Mesothelial cell of epicardium (in vitro differentiated cells): ENCODE data around the gene FAM177B. TPM values are rescaled to one million over a fixed set of nuclear protein-coding genes. Genes with fewer than 3 reads are reported as not detected.
A peak's percentile ranks its signal among the peaks of the same experiment; 100 is the strongest.

Source experiments
- DNase-seq, 2 experiments: peaks; one replicate each; pipeline ENCODE4 v3.0.0; 2021; ENCODE audit warnings: low spot score in 2 of 2; ENCODE audit not compliant: unreplicated experiment in 2 of 2
- H3K27ac Mint-ChIP-seq: 2 replicates; pipeline ENCODE4 v1.8.0; 2021; ENCODE audit warnings: mixed read lengths
- H3K27me3 Mint-ChIP-seq: 2 replicates; pipeline ENCODE4 v1.8.0; 2021; ENCODE audit warnings: low read depth, mixed read lengths
- H3K36me3 Mint-ChIP-seq: 2 replicates; pipeline ENCODE4 v1.8.0; 2021; ENCODE audit warnings: mixed read lengths
- H3K4me1 Mint-ChIP-seq: 2 replicates; pipeline ENCODE4 v1.8.0; 2021; ENCODE audit warnings: mixed read lengths
- H3K4me3 Mint-ChIP-seq: 2 replicates; pipeline ENCODE4 v1.8.0; 2021; ENCODE audit warnings: mild to moderate bottlenecking, moderate library complexity, mixed read lengths
- H3K9me3 Mint-ChIP-seq: 2 replicates; pipeline ENCODE4 v1.8.0; 2021; ENCODE audit warnings: mixed read lengths
- total RNA-seq: library from RNA; stranded (reverse); gene quantifications from 3 replicates; pipeline ENCODE4 v1.2.1, GENCODE V29; 2021
- TF ChIP-seq, protein P1 (sequence below): fragments of 200-600 bp; sonication (generic); IDR thresholded peaks from one replicate; pipeline ENCODE4 v1.5.0; 2021; ENCODE audit warnings: antibody characterized with exemption; ENCODE audit not compliant: unreplicated experiment

The FAM177B gene
- total RNA-seq, 1 donor from 2014 or later: not detected

DNA sequence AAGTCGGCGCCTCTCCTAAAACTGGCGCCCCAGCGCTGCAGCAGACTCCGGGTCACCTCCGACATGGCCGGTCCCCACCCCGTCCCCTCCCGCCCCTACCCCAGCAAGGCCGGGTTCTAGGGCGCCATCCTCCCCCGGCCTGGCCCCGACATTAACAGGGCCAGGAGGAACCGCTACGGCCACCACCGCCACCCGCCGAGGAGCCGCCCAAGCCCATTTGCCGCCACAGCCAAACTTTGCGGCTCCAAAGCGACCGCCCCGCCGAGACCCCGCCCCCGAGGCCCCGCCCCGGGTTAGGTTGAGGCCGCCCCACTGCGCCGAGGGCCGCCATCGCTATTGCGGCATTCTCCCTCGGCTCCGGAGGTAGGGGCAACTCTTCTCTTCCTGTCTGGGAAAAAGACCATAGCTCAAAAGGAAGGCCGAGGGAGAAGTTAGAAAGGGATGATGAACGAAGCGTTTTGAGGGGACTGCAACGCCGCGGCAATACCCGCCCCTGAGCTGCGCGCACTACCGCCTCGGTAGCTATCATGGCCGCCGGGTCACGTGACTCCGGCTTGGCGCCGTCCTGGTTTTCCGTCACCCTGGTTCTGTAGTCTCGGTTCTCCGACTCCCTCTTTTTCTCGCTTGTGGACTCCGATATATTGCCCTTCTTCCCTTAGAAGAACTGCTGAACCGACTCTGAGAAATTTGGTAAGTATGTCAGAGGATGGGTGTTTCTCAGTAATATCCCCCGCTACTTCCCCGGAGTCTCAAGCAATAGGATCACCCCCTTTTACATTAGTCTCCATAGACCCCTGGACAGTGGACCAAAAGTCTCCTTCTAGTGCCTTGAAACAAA lies 24.5 kb upstream of the FAM177B start, which contains the start of the genes AIDA and BROX:
Gene AIDA, minus strand, starts transcription at position 239 of the 838 bp plus-strand sequence. Its CDS starts 174 bp downstream, at position 65.
Gene BROX, plus strand, starts transcription at position 312 of the 838 bp plus-strand sequence. CDS start 3,136 bp downstream, outside the sequence.
- Mint-ChIP-seq H3K27ac (peak within 1 kb of the TSS; percentile 99), H3K36me3 (peaks cover 10% of the 10 kb centered on the region), H3K4me3 (peak within 1 kb of the TSS; percentile 98), H3K27me3 (no peaks in the 10 kb centered on the region), H3K9me3 (no peaks in the 10 kb centered on the region), H3K4me1 (peaks cover 26% of the 10 kb centered on the region)
- TF ChIP-seq, protein P1, sequence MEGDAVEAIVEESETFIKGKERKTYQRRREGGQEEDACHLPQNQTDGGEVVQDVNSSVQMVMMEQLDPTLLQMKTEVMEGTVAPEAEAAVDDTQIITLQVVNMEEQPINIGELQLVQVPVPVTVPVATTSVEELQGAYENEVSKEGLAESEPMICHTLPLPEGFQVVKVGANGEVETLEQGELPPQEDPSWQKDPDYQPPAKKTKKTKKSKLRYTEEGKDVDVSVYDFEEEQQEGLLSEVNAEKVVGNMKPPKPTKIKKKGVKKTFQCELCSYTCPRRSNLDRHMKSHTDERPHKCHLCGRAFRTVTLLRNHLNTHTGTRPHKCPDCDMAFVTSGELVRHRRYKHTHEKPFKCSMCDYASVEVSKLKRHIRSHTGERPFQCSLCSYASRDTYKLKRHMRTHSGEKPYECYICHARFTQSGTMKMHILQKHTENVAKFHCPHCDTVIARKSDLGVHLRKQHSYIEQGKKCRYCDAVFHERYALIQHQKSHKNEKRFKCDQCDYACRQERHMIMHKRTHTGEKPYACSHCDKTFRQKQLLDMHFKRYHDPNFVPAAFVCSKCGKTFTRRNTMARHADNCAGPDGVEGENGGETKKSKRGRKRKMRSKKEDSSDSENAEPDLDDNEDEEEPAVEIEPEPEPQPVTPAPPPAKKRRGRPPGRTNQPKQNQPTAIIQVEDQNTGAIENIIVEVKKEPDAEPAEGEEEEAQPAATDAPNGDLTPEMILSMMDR: no peak
- peak; percentile 88 to 98 for DNase-seq

DNA sequence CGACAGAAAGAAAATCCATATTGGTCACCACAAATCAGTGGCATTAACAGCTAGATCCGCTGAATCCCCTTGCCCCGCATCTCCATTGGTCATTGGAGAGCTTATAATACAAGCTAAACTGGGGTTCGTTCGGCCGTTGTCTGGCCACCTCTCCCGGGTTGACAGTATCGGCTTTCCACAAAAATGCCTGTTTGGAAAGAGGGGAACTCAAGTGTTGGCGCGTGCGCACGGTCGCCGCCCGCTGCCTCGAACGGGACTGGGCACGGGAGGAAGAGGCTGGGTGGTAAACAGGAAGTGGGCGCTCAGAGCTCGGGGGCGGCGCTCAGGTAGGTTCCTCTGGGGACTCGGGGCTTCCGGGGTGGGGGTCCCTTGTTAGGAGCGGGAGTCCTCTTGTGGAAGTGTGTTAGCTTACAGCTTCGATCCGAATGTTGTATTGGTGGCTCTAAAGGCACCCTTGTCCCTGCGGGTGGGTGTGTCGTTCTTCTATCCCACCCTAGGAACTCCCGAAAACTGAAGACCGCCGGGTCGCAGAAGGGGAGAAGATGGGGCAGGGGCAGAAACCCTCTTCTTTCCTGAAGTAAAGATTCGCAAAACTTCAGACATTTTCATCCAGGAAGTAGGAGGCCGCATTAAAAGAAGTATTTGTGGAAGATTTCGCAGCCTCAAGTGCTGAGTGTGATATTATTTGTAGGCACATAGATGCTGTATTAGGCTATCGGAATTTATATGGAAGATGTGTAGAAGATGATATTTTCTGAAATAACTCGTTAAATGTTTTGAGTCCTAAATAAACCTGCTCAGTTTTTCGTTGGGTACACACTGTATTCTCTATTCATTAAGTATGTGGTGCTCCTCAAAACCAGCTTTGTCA lies 23.7 kb upstream of the FAM177B start:
- Mint-ChIP-seq H3K4me3 (peak overlapping the region; percentile 98), H3K4me1 (peaks cover 26% of the 10 kb centered on the region), H3K27ac (peak overlapping the region; percentile 99), H3K36me3 (peaks cover 7% of the 10 kb centered on the region), H3K9me3 (no peaks in the 10 kb centered on the region), H3K27me3 (no peaks in the 10 kb centered on the region)
- TF ChIP-seq, protein P1: no peak
- DNase-seq: peak; percentile 82 to 90

DNA sequence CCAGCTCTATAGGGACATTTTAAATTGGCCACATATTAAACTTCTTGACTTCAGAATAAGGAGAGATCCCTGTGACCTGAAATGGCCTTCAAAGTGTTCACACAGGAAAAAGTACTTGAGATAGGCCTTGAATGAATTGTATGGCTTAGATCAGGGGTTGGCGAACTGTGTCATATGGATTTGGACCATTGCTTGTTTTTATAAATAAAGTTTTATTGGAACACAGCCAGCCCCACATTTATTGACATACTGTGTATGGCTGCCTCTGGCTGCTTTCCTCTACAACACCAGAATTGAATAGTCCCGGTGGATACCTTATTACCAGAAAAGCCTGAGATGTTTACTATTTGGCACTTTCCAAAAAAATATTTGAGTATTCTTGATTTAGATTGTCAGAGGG lies 20.6 kb upstream of the FAM177B start:
- TF ChIP-seq, protein P1: no peak
- DNase-seq: no peak
- no peaks in the 10 kb centered on the region for H3K9me3 Mint-ChIP-seq
- H3K4me3 Mint-ChIP-seq: no peak overlapping the region
- peaks cover 7% of the 10 kb centered on the region for H3K4me1 Mint-ChIP-seq
- no peaks in the 10 kb centered on the region for H3K27me3 Mint-ChIP-seq
- peaks cover 15% of the 10 kb centered on the region for H3K36me3 Mint-ChIP-seq
- no peak overlapping the region for H3K27ac Mint-ChIP-seq

DNA sequence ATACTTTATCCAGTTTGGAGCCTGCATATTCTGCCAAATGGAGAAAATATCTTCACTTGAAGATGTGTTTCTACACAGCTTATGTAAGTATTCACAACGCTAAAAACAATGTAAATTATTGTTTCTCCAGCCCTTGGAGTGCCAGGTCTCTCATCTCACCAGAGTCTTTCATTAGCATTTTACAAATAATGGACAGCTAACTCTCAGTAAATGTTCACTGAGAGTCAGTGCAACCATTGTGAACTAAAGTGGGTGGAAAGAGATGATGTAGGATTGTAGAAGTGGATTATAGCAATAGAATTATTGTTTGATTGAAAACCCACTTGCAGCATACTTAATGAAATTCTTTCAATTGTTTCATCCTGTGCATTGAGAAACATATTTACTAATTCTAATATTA lies 8.3 kb upstream of the FAM177B start:
- Mint-ChIP-seq H3K36me3 (peaks cover 38% of the 10 kb centered on the region), H3K4me3 (no peak overlapping the region), H3K4me1 (no peaks in the 10 kb centered on the region), H3K27me3 (no peaks in the 10 kb centered on the region), H3K27ac (no peak overlapping the region), H3K9me3 (no peaks in the 10 kb centered on the region)
- no peak for DNase-seq
- TF ChIP-seq, protein P1: no peak

DNA sequence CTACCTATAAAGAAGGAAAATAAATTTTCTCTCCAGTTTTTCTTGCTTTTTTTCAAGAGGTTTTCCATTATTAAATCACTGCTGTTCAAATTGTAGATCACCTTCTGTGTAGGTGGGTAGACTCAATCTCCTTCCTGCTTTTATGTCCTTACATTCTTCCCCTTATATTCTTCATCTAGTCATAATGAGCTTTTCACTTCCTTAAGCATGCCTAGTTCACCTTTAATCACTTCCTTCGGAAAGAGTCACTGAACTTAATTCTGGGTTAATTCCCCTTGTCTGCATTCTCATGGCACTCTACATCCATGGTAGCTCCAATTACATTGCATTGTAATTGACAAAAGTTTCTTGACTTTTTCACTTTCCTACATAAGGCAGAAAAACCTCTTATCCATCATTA lies 6.1 kb upstream of the FAM177B start:
- Mint-ChIP-seq H3K36me3 (peaks cover 30% of the 10 kb centered on the region), H3K27me3 (no peaks in the 10 kb centered on the region), H3K4me1 (no peaks in the 10 kb centered on the region), H3K4me3 (no peak overlapping the region), H3K9me3 (no peaks in the 10 kb centered on the region), H3K27ac (no peak overlapping the region)
- TF ChIP-seq, protein P1: no peak
- DNase-seq: no peak
